ENCODE measurements around the gene ZFX. TPM values are rescaled to one million over a fixed set of nuclear protein-coding genes. Genes with fewer than 3 reads are reported as not detected.

Gene ZFX
- total and polyA plus RNA-seq, 4 experiments from 2014 or later = 33.7 to 72.2 (median 56.6) TPM

DNA sequence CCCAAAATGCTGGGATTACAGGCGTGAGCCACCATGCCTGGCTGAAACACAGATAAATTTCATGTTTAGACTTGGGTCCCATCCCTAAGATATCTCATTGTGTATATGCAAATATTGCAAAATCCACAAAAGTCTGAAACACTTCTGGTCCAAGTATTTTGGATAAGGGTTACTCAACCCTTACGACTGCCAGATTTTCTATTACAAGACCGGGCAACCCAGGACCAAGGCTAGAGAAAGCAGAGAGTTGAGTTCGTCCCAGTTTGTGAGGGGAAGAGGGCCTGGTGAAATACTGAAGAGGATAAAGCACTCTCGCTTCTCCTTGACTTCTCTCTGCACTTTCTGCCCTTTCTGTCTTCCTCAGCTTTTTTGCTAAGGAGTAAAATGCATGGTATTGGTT, 34.5 kb downstream of the ZFX start:
- peaks cover 7% of the 10 kb centered on the region for H3K36me3 ChIP-seq (ENCODE audit: insufficient read depth, low read length)
- peaks cover 16 to 50% (median 31%) of the 10 kb centered on the region in 4 donors for H3K4me1 Mint-ChIP-seq
- no peak overlapping the region for H3K27ac ChIP-seq (ENCODE audit: low read depth, low read length)
- no peaks in the 10 kb centered on the region for H3K27me3 ChIP-seq (ENCODE audit: insufficient read depth, low read length)
- no peak overlapping the region for H3K27ac Mint-ChIP-seq
- no peaks in the 10 kb centered on the region for H3K27me3 Mint-ChIP-seq
- no peaks in the 10 kb centered on the region for H3K9me3 ChIP-seq (ENCODE audit: control insufficient read depth in 1 of 2, low read length in 2 of 2)
- H3K4me1 ChIP-seq (ENCODE audit: insufficient read depth, low read length) = peaks cover 22% of the 10 kb centered on the region
- POLR2A ChIA-PET (ENCODE audit: partially characterized antibody) = no interaction called here
- no peak for DNase-seq
- H3K4me3 Mint-ChIP-seq = peak overlapping the region in 1 of 8 donors; percentile 31
- intact Hi-C loops (cut with micrococcal nuclease) = no loop called here
- peaks cover 24 to 31% of the 10 kb centered on the region in 2 donors for H3K36me3 Mint-ChIP-seq
- no peak overlapping the region for H3K4me3 ChIP-seq (ENCODE audit: low read length in 2 of 2)
- CTCF ChIA-PET (ENCODE audit: partially characterized antibody) = no interaction called here
- no peaks in the 10 kb centered on the region for H3K9me3 Mint-ChIP-seq

DNA sequence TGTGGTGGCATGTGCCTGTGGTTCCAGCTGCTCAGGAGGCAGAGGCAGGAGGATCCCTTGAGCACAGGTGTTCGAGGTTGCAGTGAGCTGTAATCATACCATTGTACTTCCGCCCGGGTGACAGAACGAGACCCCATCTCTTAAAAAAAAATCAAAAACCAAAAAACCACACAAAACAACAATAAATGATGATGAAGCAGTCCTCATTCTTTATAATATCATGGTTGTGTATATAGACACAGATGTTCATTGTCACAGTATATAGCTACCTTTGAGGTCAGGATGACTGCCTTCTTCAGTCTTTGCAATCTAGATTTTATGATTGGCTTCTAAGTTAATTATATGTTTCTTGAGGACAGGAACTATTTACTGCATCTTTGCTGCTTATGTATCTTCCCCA, 37.0 kb downstream of the ZFX start:
- Mint-ChIP-seq H3K27ac (peak overlapping the region in 3 of 7 donors; percentile 17 to 37 (median 34)), H3K4me1 (peaks cover 22 to 59% (median 43%) of the 10 kb centered on the region in 4 donors), H3K9me3 (no peaks in the 10 kb centered on the region), H3K27me3 (no peaks in the 10 kb centered on the region), H3K4me3 (peak overlapping the region in 3 of 8 donors; percentile 2 to 33 (median 30)), H3K36me3 (peaks cover 27 to 32% of the 10 kb centered on the region in 2 donors)
- intact Hi-C loops (cut with micrococcal nuclease) = no loop called here
- ChIA-PET POLR2A (ENCODE audit: partially characterized antibody) (no interaction called here), CTCF (ENCODE audit: partially characterized antibody) (no interaction called here)
- Histone ChIP-seq H3K27me3 (ENCODE audit: insufficient read depth, low read length) (no peaks in the 10 kb centered on the region), H3K4me1 (ENCODE audit: insufficient read depth, low read length) (peaks cover 32% of the 10 kb centered on the region), H3K27ac (ENCODE audit: low read depth, low read length) (no peak overlapping the region), H3K9me3 (ENCODE audit: control insufficient read depth in 1 of 2, low read length in 2 of 2) (no peaks in the 10 kb centered on the region), H3K36me3 (ENCODE audit: insufficient read depth, low read length) (no peaks in the 10 kb centered on the region), H3K4me3 (ENCODE audit: low read length in 2 of 2) (no peak overlapping the region)
- DNase-seq = no peak

DNA sequence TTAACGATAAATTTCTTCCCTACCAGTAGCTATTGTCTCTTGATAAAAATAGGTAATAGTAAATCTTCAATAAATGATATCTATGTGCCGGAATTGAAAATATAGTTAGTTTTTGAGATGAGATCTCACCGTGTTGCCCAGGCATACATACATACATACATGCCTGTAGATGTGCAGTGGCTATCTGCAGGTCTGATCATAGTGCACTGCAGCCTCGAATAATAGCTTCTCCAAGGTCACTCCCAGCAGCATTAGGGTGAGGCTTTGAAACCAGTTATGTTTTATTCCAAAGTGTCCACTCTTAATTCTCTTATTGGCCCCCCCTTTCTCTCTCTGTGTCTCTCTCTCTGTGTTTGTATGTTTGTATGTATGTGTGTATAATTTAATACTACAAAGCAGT, 37.5 kb downstream of the ZFX start:
- Mint-ChIP-seq H3K9me3 (no peaks in the 10 kb centered on the region), H3K27ac (peak overlapping the region in 4 of 7 donors; percentile 17 to 68 (median 45)), H3K27me3 (no peaks in the 10 kb centered on the region), H3K4me3 (no peak overlapping the region), H3K4me1 (peaks cover 23 to 63% (median 44%) of the 10 kb centered on the region in 4 donors), H3K36me3 (peaks cover 28 to 34% of the 10 kb centered on the region in 2 donors)
- intact Hi-C loops (cut with micrococcal nuclease) = no loop called here
- Histone ChIP-seq H3K4me1 (ENCODE audit: insufficient read depth, low read length) (peaks cover 27% of the 10 kb centered on the region), H3K4me3 (ENCODE audit: low read length in 2 of 2) (no peak overlapping the region), H3K27ac (ENCODE audit: low read depth, low read length) (no peak overlapping the region), H3K27me3 (ENCODE audit: insufficient read depth, low read length) (no peaks in the 10 kb centered on the region), H3K9me3 (ENCODE audit: control insufficient read depth in 1 of 2, low read length in 2 of 2) (no peaks in the 10 kb centered on the region), H3K36me3 (ENCODE audit: insufficient read depth, low read length) (no peaks in the 10 kb centered on the region)
- DNase-seq = no peak
- ChIA-PET CTCF (ENCODE audit: partially characterized antibody) (no interaction called here), POLR2A (ENCODE audit: partially characterized antibody) (no interaction called here)

DNA sequence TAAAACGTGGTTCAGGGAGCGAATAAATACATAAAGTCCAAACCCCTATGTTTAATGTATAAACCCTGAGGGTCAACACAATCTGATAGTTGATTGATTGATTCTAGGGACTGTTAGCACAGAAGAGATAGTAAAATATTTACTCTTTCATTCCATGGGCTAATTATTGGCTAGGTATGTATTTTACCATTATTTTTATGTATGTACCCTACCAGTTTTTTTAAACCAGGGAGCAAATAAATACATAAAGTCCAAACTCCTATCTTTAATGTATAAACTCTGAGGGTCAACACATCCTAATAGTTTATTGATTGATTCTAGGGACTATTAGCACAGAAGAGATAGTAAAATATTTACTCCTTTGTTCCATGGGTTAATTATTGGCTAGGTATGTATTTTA, 40.0 kb downstream of the ZFX start:
- H3K27ac Mint-ChIP-seq = peak overlapping the region in 1 of 7 donors; percentile 13
- H3K9me3 Mint-ChIP-seq = no peaks in the 10 kb centered on the region
- DNase-seq = no peak
- intact Hi-C loops (cut with micrococcal nuclease) = no loop called here
- no peak overlapping the region for H3K4me3 Mint-ChIP-seq
- Histone ChIP-seq H3K27me3 (ENCODE audit: insufficient read depth, low read length) (no peaks in the 10 kb centered on the region), H3K9me3 (ENCODE audit: control insufficient read depth in 1 of 2, low read length in 2 of 2) (no peaks in the 10 kb centered on the region), H3K27ac (ENCODE audit: low read depth, low read length) (no peak overlapping the region), H3K36me3 (ENCODE audit: insufficient read depth, low read length) (no peaks in the 10 kb centered on the region), H3K4me3 (ENCODE audit: low read length in 2 of 2) (no peak overlapping the region), H3K4me1 (ENCODE audit: insufficient read depth, low read length) (peaks cover 27% of the 10 kb centered on the region)
- H3K4me1 Mint-ChIP-seq = peaks cover 33 to 76% (median 56%) of the 10 kb centered on the region in 4 donors
- H3K36me3 Mint-ChIP-seq = peaks cover 37 to 43% of the 10 kb centered on the region in 2 donors
- H3K27me3 Mint-ChIP-seq = no peaks in the 10 kb centered on the region
- ChIA-PET CTCF (ENCODE audit: partially characterized antibody) (no interaction called here), POLR2A (ENCODE audit: partially characterized antibody) (no interaction called here)

DNA sequence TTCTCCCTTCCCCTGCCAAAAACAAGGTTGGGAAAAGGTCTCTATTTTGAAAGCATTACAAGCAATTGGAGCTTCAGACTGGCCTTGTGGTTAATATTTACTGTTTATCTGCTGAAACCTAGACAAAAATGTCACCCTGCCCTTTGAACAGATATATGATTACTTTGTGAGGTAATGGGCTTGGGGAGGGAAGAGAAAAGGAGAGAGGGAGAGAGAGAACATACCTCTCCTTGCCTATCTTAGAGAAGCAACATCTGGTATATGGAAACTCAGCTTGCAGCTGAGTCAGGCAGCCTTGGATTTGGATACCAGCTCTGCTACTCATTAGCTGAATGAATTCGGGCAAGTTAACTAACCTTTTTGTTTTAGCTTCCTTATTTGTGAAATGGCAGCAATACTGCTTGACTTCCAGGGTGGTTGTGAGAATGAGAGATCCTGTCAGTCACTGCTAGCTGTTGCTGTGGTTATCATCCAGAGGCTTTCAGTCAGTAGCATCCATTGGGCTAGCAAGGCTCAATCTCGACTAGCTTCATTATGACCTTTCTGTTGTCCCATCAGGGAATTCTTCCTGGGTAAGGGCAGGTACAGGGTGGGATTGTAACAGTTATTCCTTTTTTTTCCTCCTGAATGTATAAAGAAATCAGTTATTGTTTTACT, 41.1 kb downstream of the ZFX start:
- Histone ChIP-seq H3K9me3 (ENCODE audit: control insufficient read depth in 1 of 2, low read length in 2 of 2) (no peaks in the 10 kb centered on the region), H3K27ac (ENCODE audit: low read depth, low read length) (no peak overlapping the region), H3K4me3 (ENCODE audit: low read length in 2 of 2) (no peak overlapping the region), H3K36me3 (ENCODE audit: insufficient read depth, low read length) (no peaks in the 10 kb centered on the region), H3K27me3 (ENCODE audit: insufficient read depth, low read length) (no peaks in the 10 kb centered on the region), H3K4me1 (ENCODE audit: insufficient read depth, low read length) (peaks cover 27% of the 10 kb centered on the region)
- intact Hi-C loops (cut with micrococcal nuclease) = no loop called here
- peaks cover 33 to 72% (median 58%) of the 10 kb centered on the region in 4 donors for H3K4me1 Mint-ChIP-seq
- H3K9me3 Mint-ChIP-seq = no peaks in the 10 kb centered on the region
- peak overlapping the region in 1 of 8 donors; percentile 10 for H3K4me3 Mint-ChIP-seq
- ChIA-PET POLR2A (ENCODE audit: partially characterized antibody) (no interaction called here), CTCF (ENCODE audit: partially characterized antibody) (interaction anchor here (1.3 kb wide), 1 partner anchor 109 kb away, joined by 3 read pairs; no protein-coding TSS in a partner anchor)
- H3K36me3 Mint-ChIP-seq = peaks cover 37 to 44% of the 10 kb centered on the region in 2 donors
- peak overlapping the region in 5 of 7 donors; percentile 14 to 71 (median 37) for H3K27ac Mint-ChIP-seq
- DNase-seq = no peak
- no peaks in the 10 kb centered on the region for H3K27me3 Mint-ChIP-seq

DNA sequence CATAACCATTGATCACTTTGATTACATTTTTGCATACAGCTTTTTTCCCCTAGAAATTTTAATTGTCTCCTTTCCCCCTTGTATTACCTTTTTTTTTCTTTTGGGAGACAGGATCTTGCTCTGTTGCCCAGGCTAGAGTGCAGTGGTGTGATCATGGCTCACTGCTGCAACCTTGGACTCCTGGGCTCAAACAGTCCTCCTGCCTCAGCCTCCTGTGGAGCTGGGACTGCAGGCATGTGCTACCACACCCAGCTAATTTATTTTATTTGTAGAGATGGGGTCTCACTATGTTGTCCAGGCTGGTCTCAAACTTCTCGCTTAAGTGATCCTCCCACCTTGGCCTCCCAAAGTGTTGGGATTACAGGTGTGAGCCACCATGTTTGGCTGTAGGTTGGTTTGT, 47.0 kb downstream of the ZFX start:
- no peaks in the 10 kb centered on the region for H3K27me3 Mint-ChIP-seq
- H3K27ac Mint-ChIP-seq = peak overlapping the region in 2 of 7 donors; percentile 17 to 67
- peaks cover 20 to 32% of the 10 kb centered on the region in 2 donors for H3K36me3 Mint-ChIP-seq
- no peak overlapping the region for H3K4me3 Mint-ChIP-seq
- Histone ChIP-seq H3K27me3 (ENCODE audit: insufficient read depth, low read length) (no peaks in the 10 kb centered on the region), H3K27ac (ENCODE audit: low read depth, low read length) (no peak overlapping the region), H3K4me3 (ENCODE audit: low read length in 2 of 2) (no peak overlapping the region), H3K9me3 (ENCODE audit: control insufficient read depth in 1 of 2, low read length in 2 of 2) (no peaks in the 10 kb centered on the region), H3K4me1 (ENCODE audit: insufficient read depth, low read length) (peaks cover 27% of the 10 kb centered on the region), H3K36me3 (ENCODE audit: insufficient read depth, low read length) (no peaks in the 10 kb centered on the region)
- ChIA-PET POLR2A (ENCODE audit: partially characterized antibody) (no interaction called here), CTCF (ENCODE audit: partially characterized antibody) (no interaction called here)
- intact Hi-C loops (cut with micrococcal nuclease) = no loop called here
- H3K9me3 Mint-ChIP-seq = no peaks in the 10 kb centered on the region
- peaks cover 32 to 77% (median 53%) of the 10 kb centered on the region in 4 donors for H3K4me1 Mint-ChIP-seq
- no peak for DNase-seq

DNA sequence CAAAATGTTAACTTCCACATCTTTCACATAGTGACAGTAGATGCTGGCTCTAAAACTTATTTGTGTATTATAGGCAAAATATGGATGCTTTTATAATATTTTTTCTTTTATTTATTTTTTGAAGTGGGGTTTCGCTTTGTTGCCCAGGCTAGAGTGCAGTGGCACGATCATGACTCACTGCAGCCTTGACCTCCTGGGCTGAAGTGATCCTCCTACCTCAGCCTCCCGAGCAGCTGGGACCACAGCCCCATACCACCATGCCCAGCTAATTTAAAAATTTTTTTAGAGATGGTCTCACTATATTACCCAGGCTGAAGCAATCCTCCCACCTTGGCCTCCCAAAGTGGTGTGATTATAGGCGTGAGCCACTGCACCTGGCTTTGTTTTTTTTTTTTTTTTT, 48.6 kb downstream of the ZFX start:
- Mint-ChIP-seq H3K36me3 (peaks cover 21 to 25% of the 10 kb centered on the region in 2 donors), H3K27me3 (no peaks in the 10 kb centered on the region), H3K4me3 (no peak overlapping the region), H3K4me1 (peaks cover 42 to 80% (median 61%) of the 10 kb centered on the region in 4 donors), H3K27ac (no peak overlapping the region), H3K9me3 (no peaks in the 10 kb centered on the region)
- intact Hi-C loops (cut with micrococcal nuclease) = no loop called here
- Histone ChIP-seq H3K36me3 (ENCODE audit: insufficient read depth, low read length) (no peaks in the 10 kb centered on the region), H3K4me3 (ENCODE audit: low read length in 2 of 2) (no peak overlapping the region), H3K27me3 (ENCODE audit: insufficient read depth, low read length) (no peaks in the 10 kb centered on the region), H3K27ac (ENCODE audit: low read depth, low read length) (no peak overlapping the region), H3K9me3 (ENCODE audit: control insufficient read depth in 1 of 2, low read length in 2 of 2) (no peaks in the 10 kb centered on the region), H3K4me1 (ENCODE audit: insufficient read depth, low read length) (peaks cover 32% of the 10 kb centered on the region)
- no peak for DNase-seq
- POLR2A ChIA-PET (ENCODE audit: partially characterized antibody) = no interaction called here
- CTCF ChIA-PET (ENCODE audit: partially characterized antibody) = interaction anchor here (0.6 kb wide), 1 partner anchor 116 kb away, joined by 3 read pairs; no protein-coding TSS in a partner anchor

Measured in CD4-positive, alpha-beta memory T cell (primary cell).